Measurements from ENCODE around the gene ARID4B.

Gene ARID4B

GRCh38 chr1:235253219-235253962 is 74.6 kb downstream of the ARID4B start:
- Histone ChIP-seq H3K9me3 (replicated peaks in 1 of 11) (no peaks in the 10 kb centered on the region), H3K27me3 (no peaks in the 10 kb centered on the region), H3K27ac (peak overlapping the region in 2 of 11 experiments; percentile 9 to 34; a peak in 2 of 22 replicates), H3K4me3 (no peak overlapping the region), H3K9ac (no peak overlapping the region), H4K20me1 (peaks cover 16 to 80% (median 26%) of the 10 kb centered on the region in 11 experiments; a peak in 16 of 22 replicates), H3K4me1 (peaks cover 0 to 17% (median 0%) of the 10 kb centered on the region in 10 experiments; a peak in 5 of 20 replicates), H3K36me3 (peaks cover 38 to 68% (median 54%) of the 10 kb centered on the region in 11 experiments), H3K4me2 (peak overlapping the region in 1 of 11 experiments; percentile 10; a peak in 2 of 22 replicates)
- peak in 1 of 11 experiments; percentile 19; a peak in 1 of 22 replicates for TF ChIP-seq Cebpa-rat (IDR thresholded peaks at IDR 0.05)

DNA sequence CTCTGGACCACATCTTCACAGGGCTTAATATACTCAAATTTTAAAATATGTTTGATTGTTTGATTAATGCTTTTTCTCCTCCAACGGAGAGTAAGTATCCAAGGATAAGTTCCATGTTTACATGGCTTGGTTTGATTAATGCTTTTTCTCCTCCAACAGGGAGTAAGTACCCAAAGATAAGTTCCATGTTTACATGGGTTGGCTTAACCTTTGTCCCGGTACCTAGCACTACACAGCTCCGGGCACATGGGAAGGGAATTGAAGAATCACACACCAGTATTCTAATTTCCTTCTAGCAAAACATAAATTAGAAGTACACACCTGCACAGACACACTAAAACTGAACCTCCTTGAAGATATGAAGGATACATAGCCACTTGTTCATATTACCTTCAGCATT is 77.5 kb downstream of the ARID4B start:
- TF ChIP-seq Cebpa-rat (IDR thresholded peaks at IDR 0.05): no peak
- H3K4me3 ChIP-seq: no peak overlapping the region
- H3K27ac ChIP-seq: no peak overlapping the region
- no peak overlapping the region for H3K9ac ChIP-seq
- no peaks in the 10 kb centered on the region for H3K9me3 ChIP-seq (replicated peaks in 1 of 11)
- H3K4me1 ChIP-seq: peaks cover 0 to 10% (median 2%) of the 10 kb centered on the region in 10 experiments; a peak in 5 of 20 replicates
- no peaks in the 10 kb centered on the region for H3K27me3 ChIP-seq
- no peak overlapping the region for H3K4me2 ChIP-seq
- H4K20me1 ChIP-seq: peaks cover 0 to 77% (median 7%) of the 10 kb centered on the region in 11 experiments; a peak in 8 of 22 replicates
- peaks cover 40 to 74% (median 60%) of the 10 kb centered on the region in 11 experiments for H3K36me3 ChIP-seq

DNA sequence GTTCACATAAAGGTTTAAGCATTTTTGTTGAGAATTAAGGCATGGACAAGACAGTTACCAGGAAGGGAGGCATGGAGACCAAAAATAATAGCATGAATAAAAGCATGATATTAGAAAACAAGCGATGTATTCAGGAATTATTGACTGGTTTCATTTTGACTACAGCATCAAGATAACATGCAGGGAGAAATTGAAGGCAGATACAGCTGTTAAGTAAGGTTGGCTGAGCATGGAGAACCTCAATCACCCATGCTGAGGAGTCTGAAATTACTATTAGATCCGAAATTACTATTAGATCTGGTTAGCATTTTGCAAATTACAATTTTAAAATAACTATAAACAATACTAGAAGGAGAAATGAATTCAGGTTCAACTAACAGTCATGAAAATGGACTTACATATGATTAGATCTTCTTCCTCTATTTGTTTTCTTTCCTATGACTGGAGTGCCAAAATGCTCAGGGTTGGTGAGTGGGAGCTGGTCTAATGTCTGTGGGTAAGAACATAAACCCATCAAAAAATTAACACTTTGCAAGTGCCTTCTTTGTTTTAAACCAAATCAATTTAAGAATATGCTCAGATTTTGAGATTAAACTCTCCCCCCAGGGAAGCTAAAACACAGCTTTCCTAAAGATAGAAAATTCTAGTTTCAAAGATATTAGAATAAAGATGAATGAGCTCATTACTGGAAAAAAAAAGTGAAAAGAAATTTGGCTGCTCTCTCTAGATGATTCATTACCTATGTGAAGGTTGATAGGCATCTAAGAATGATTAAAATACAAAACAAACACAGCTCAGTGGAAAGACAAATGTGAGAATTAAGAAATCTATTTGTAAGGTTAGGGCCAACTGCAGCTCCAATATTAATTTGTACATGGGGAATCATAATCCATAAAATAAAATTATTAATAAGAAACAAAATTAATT is 81.7 kb downstream of the ARID4B start:
- Histone ChIP-seq H4K20me1 (peaks cover 0 to 79% (median 7%) of the 10 kb centered on the region in 11 experiments; a peak in 8 of 22 replicates), H3K9ac (no peak overlapping the region), H3K4me3 (no peak overlapping the region), H3K9me3 (replicated peaks in 1 of 11) (no peaks in the 10 kb centered on the region), H3K4me1 (peaks cover 0 to 8% (median 0%) of the 10 kb centered on the region in 10 experiments; a peak in 3 of 20 replicates), H3K27ac (no peak overlapping the region), H3K4me2 (no peak overlapping the region), H3K36me3 (peaks cover 47 to 84% (median 71%) of the 10 kb centered on the region in 11 experiments), H3K27me3 (no peaks in the 10 kb centered on the region)
- TF ChIP-seq Cebpa-rat (IDR thresholded peaks at IDR 0.05): no peak

DNA sequence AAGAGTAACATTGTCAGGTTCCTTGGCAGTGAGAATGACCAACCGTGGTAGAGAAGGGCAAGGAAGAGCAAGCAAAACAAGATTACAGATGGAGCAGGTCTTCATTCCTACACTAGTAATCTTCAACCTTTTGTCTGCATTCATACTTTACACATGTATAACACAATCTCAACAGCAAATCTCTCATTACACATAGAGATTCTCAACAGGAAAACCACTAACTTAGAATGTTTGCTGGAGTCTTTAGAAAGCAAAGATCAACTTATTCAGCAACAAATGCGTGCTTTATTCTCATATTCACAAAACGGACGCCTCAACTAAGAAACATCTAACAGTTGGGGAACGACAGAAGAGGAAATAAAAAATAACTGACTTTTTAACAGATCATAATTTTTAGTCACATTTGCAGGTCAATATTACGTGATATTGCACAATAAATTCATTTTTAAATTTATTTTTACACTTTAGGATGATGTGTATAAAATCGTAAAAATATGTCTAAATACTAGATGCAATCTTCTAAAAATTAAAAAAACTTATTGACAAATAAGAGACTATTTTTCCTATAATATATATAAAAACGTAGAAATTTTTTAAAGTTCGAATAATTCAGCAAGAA is 82.9 kb downstream of the ARID4B start:
- Histone ChIP-seq H3K27ac (no peak overlapping the region), H3K9ac (no peak overlapping the region), H3K9me3 (replicated peaks in 1 of 11) (no peaks in the 10 kb centered on the region), H3K4me2 (no peak overlapping the region), H3K4me3 (no peak overlapping the region), H3K36me3 (peaks cover 45 to 80% (median 64%) of the 10 kb centered on the region in 11 experiments), H4K20me1 (peaks cover 0 to 83% (median 8%) of the 10 kb centered on the region in 11 experiments; a peak in 8 of 22 replicates), H3K27me3 (no peaks in the 10 kb centered on the region), H3K4me1 (peaks cover 0 to 16% (median 0%) of the 10 kb centered on the region in 10 experiments; a peak in 3 of 20 replicates)
- TF ChIP-seq Cebpa-rat (IDR thresholded peaks at IDR 0.05): 0 out of 22 replicates have a peak, but pooled peaks of 1 of the 11 experiments have one; percentile 27

- Histone ChIP-seq H3K4me3 (no peak overlapping the region), H3K36me3 (peaks cover 53 to 80% (median 68%) of the 10 kb centered on the region in 11 experiments), H4K20me1 (peaks cover 0 to 55% (median 6%) of the 10 kb centered on the region in 11 experiments; a peak in 6 of 22 replicates), H3K27me3 (no peaks in the 10 kb centered on the region), H3K27ac (no peak overlapping the region), H3K4me1 (peaks cover 0 to 14% (median 0%) of the 10 kb centered on the region in 10 experiments; a peak in 2 of 20 replicates), H3K4me2 (no peak overlapping the region), H3K9me3 (replicated peaks in 1 of 11) (no peaks in the 10 kb centered on the region), H3K9ac (no peak overlapping the region)
- TF ChIP-seq Cebpa-rat (IDR thresholded peaks at IDR 0.05): no peak
Observed at GRCh38 chr1:235240960-235241359, 87.0 kb downstream of the ARID4B start.

DNA sequence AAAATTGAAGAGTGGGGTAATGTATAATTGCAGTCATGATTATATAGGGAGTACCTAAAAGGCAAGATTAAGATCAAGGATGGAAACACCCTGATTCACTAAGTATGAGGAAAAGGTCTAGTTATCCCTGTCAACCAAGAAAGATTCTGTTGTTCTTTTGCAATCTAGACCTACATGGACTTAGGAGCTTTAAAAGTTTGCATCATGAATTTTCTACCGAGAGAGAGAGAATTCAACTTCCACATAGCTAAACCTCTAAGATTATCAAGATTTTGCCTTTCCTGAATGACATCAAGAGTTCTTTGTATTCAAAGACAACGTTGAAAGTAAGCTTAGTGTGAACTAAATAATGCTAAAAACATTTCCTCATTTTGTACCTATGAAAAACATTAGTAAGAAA is 88.1 kb downstream of the ARID4B start:
- Histone ChIP-seq H3K4me2 (no peak overlapping the region), H4K20me1 (peaks cover 0 to 47% (median 4%) of the 10 kb centered on the region in 11 experiments; a peak in 6 of 22 replicates), H3K36me3 (peaks cover 57 to 83% (median 70%) of the 10 kb centered on the region in 11 experiments), H3K27ac (no peak overlapping the region), H3K9me3 (replicated peaks in 1 of 11) (no peaks in the 10 kb centered on the region), H3K4me3 (no peak overlapping the region), H3K9ac (no peak overlapping the region), H3K4me1 (peaks cover 0 to 12% (median 0%) of the 10 kb centered on the region in 10 experiments; a peak in 2 of 20 replicates), H3K27me3 (no peaks in the 10 kb centered on the region)
- TF ChIP-seq Cebpa-rat (IDR thresholded peaks at IDR 0.05): no peak

GRCh38 chr1:235238558-235238957 is 89.4 kb downstream of the ARID4B start:
- H3K4me1 ChIP-seq: peaks cover 0 to 12% (median 0%) of the 10 kb centered on the region in 10 experiments; a peak in 2 of 20 replicates
- H3K27me3 ChIP-seq: no peaks in the 10 kb centered on the region
- H4K20me1 ChIP-seq: peaks cover 0 to 41% (median 0%) of the 10 kb centered on the region in 11 experiments; a peak in 6 of 22 replicates
- no peak overlapping the region for H3K27ac ChIP-seq
- H3K9ac ChIP-seq: no peak overlapping the region
- H3K36me3 ChIP-seq: peaks cover 65 to 85% (median 73%) of the 10 kb centered on the region in 11 experiments
- H3K4me2 ChIP-seq: no peak overlapping the region
- no peak overlapping the region for H3K4me3 ChIP-seq
- H3K9me3 ChIP-seq (replicated peaks in 1 of 11): no peaks in the 10 kb centered on the region
- TF ChIP-seq Cebpa-rat (IDR thresholded peaks at IDR 0.05): no peak

DNA sequence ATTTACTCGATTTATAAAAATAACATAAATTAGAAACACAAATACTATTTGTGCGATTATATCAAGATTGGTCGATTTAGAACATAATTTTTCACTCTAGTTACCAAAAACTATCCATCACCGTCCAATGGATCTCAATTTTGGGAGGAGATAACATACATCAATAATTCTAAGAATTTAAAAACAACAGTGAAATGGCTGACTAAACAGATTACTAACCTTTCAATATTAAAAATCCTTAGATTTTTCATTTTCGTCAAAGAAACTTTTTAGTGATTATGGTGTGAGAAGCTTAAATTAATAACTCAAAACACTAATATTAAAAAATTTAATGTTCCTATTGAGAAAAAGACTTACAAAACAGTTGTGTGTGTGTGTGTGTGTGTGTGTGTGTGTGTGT is 91.9 kb downstream of the ARID4B start:
- no peak for TF ChIP-seq Cebpa-rat (IDR thresholded peaks at IDR 0.05)
- peaks cover 83 to 99% (median 90%) of the 10 kb centered on the region in 11 experiments for H3K36me3 ChIP-seq
- H4K20me1 ChIP-seq: peaks cover 0 to 33% (median 0%) of the 10 kb centered on the region in 11 experiments; a peak in 5 of 22 replicates
- H3K9ac ChIP-seq: no peak overlapping the region
- H3K4me2 ChIP-seq: no peak overlapping the region
- no peak overlapping the region for H3K4me3 ChIP-seq
- no peaks in the 10 kb centered on the region for H3K27me3 ChIP-seq
- no peak overlapping the region for H3K27ac ChIP-seq
- no peaks in the 10 kb centered on the region for H3K9me3 ChIP-seq (replicated peaks in 1 of 11)
- H3K4me1 ChIP-seq: peaks cover 0 to 6% (median 0%) of the 10 kb centered on the region in 10 experiments; a peak in 2 of 20 replicates
